ENCODE results near the gene GREB1.

The GREB1 gene

GRCh38 chr2:11634584-11634983, 100.7 kb downstream of the GREB1 start:
- H3K4me3 ChIP-seq (ENCODE audit: low read length): no peak overlapping the region
- DNase-seq (ENCODE audit: low read depth): no peak
- TF ChIP-seq CTCF (conservative IDR thresholded peaks at IDR 0.05; ENCODE audit: low read length): no peak

GRCh38 chr2:11635141-11635540, 101.3 kb downstream of the GREB1 start:
- DNase-seq (ENCODE audit: low read depth): no peak
- H3K4me3 ChIP-seq (ENCODE audit: low read length): no peak overlapping the region
- no peak for TF ChIP-seq CTCF (conservative IDR thresholded peaks at IDR 0.05; ENCODE audit: low read length)

GRCh38 chr2:11636593-11637295, 102.9 kb downstream of the GREB1 start:
- H3K4me3 ChIP-seq (ENCODE audit: low read length): no peak overlapping the region
- DNase-seq (ENCODE audit: low read depth): no peak
- TF ChIP-seq CTCF (conservative IDR thresholded peaks at IDR 0.05; ENCODE audit: low read length): no peak

- H3K4me3 ChIP-seq (ENCODE audit: low read length): no peak overlapping the region
- TF ChIP-seq CTCF (conservative IDR thresholded peaks at IDR 0.05; ENCODE audit: low read length): no peak
- no peak for DNase-seq (ENCODE audit: low read depth)
Observed at GRCh38 chr2:11637546-11637945, 103.7 kb downstream of the GREB1 start.

- DNase-seq (ENCODE audit: low read depth): no peak
- no peak overlapping the region for H3K4me3 ChIP-seq (ENCODE audit: low read length)
- TF ChIP-seq CTCF (conservative IDR thresholded peaks at IDR 0.05; ENCODE audit: low read length): no peak
Observed at GRCh38 chr2:11639503-11639902, 105.7 kb downstream of the GREB1 start.

GRCh38 chr2:11640132-11640531, 106.3 kb downstream of the GREB1 start:
- TF ChIP-seq CTCF (conservative IDR thresholded peaks at IDR 0.05; ENCODE audit: low read length): no peak
- no peak for DNase-seq (ENCODE audit: low read depth)

GRCh38 chr2:11642972-11643371, 109.1 kb downstream of the GREB1 start:
- H3K4me3 ChIP-seq (ENCODE audit: low read length): no peak overlapping the region
- TF ChIP-seq CTCF (conservative IDR thresholded peaks at IDR 0.05; ENCODE audit: low read length): no peak
- no peak for DNase-seq (ENCODE audit: low read depth)

More at GRCh38 chr2:11640132-11640531, 106.3 kb downstream of the GREB1 start:
- H3K4me3 ChIP-seq (ENCODE audit: low read length): no peak overlapping the region

All from AG10803 (cell line).